SK-N-SH (cell line): ENCODE results near the gene PLAAT4. TPM values are rescaled to one million over a fixed set of nuclear protein-coding genes. Genes with fewer than 3 reads are reported as not detected.

Experiments used
- CTCF ChIA-PET: fragments of 300-600, 350-600 bp; formaldehyde crosslinking; extraction: SDS; loops from one replicate; lab custom pipeline; 2021; lab: Yijun Ruan, JAX
- POLR2A ChIA-PET: fragments of 350-600 bp; sonication (Branson Sonifier 250); formaldehyde crosslinking; extraction: SDS; loops from one replicate; lab custom pipeline; 2020; ENCODE audit warnings: antibody characterized with exemption, inconsistent platforms; lab: Yijun Ruan, JAX
- DNase-seq: peaks from one replicate; pipeline ENCODE4 v3.0.0; 2012
- H2AFZ ChIP-seq: fragments of 200-600 bp; sonication (generic); 2 replicates; pipeline ENCODE4 v1.8.1; 2016; ENCODE audit warnings: antibody characterized with exemption, mild to moderate bottlenecking, low read depth
- H3F3A ChIP-seq: fragments of 200-600 bp; sonication (generic); replicated peaks from 2 replicates; pipeline ENCODE3; 2016; ENCODE audit warnings: antibody characterized with exemption, mild to moderate bottlenecking; ENCODE audit not compliant: insufficient read depth
- H3K27ac ChIP-seq, 2 experiments: fragments of 200-500 bp in 1 of 2; fragments of 200-600 bp in 1 of 2; sonication (Bioruptor generic) in 1 of 2; sonication (generic), shearing (Covaris generic) in 1 of 2; 2 replicates each; pipeline versions ENCODE4 v1.5.1 to v1.6.1; 2014 to 2016; ENCODE audit warnings: low read depth in 2 of 2, inconsistent platforms in 1 of 2, low read length in 1 of 2, mild to moderate bottlenecking in 1 of 2, mixed read lengths in 1 of 2
- H3K27me3 ChIP-seq: fragments of 200-600 bp; sonication (generic), shearing (Covaris generic); 2 replicates; pipeline ENCODE4 v1.6.1; 2016; ENCODE audit warnings: mixed run types; ENCODE audit not compliant: insufficient read depth
- H3K36me3 ChIP-seq, 2 experiments: fragments of 200-500 bp in 1 of 2; fragments of 200-600 bp in 1 of 2; sonication (Bioruptor generic) in 1 of 2; sonication (generic) in 1 of 2; replicated peaks in 1 of 2; 2 replicates each; pipeline versions ENCODE3 to v1.5.1; 2014 to 2016; ENCODE audit warnings: low read length in 1 of 2, mild to moderate bottlenecking in 1 of 2; ENCODE audit not compliant: insufficient read depth in 2 of 2, control insufficient read depth in 1 of 2
- H3K4me1 ChIP-seq, 2 experiments: fragments of 200-500 bp in 1 of 2; fragments of 200-600 bp in 1 of 2; sonication (Bioruptor generic) in 1 of 2; sonication (generic), shearing (Covaris generic) in 1 of 2; 2 replicates each; pipeline versions ENCODE4 v1.5.1 to v1.6.1; 2014 to 2016; ENCODE audit warnings: low read depth in 1 of 2, low read length in 1 of 2, mixed run types in 1 of 2; ENCODE audit not compliant: insufficient read depth in 2 of 2, control insufficient read depth in 1 of 2
- H3K4me2 ChIP-seq: fragments of 200-600 bp; sonication (generic), shearing (Covaris generic); 2 replicates; pipeline ENCODE4 v1.6.1; 2017; ENCODE audit warnings: mixed run types
- H3K4me3 ChIP-seq, 2 experiments: fragments of 200-500 bp in 1 of 2; fragments of 200-600 bp in 1 of 2; sonication (Bioruptor generic) in 1 of 2; sonication (generic), shearing (Covaris generic) in 1 of 2; 2 replicates each; pipeline versions ENCODE4 v1.5.1 to v1.8.1; 2014 to 2016; ENCODE audit warnings: low read depth in 2 of 2, inconsistent platforms in 1 of 2, low read length in 1 of 2, mild to moderate bottlenecking in 1 of 2, mixed read lengths in 1 of 2, moderate library complexity in 1 of 2
- H3K79me2 ChIP-seq: fragments of 200-600 bp; sonication (generic); 2 replicates; pipeline ENCODE4 v1.8.1; 2017; ENCODE audit warnings: mild to moderate bottlenecking; ENCODE audit not compliant: insufficient read depth
- H3K9ac ChIP-seq: fragments of 200-600 bp; sonication (generic); 2 replicates; pipeline ENCODE4 v1.6.1; 2017; ENCODE audit warnings: mixed run types
- H3K9me2 ChIP-seq: fragments of 200-600 bp; sonication (generic); 2 replicates; pipeline ENCODE4 v1.6.1; 2017; ENCODE audit warnings: mixed run types
- H3K9me3 ChIP-seq: fragments of 200-600 bp; sonication (generic); 2 replicates; pipeline ENCODE4 v1.6.1; 2017; ENCODE audit warnings: mixed run types, mild to moderate bottlenecking, moderate library complexity
- H4K20me1 ChIP-seq: fragments of 200-600 bp; sonication (generic); 2 replicates; pipeline ENCODE4 v1.6.1; 2017; ENCODE audit warnings: mild to moderate bottlenecking, mixed run types; ENCODE audit not compliant: insufficient read depth
- CHD2 ChIP-seq: fragments of 150-350 bp; IDR thresholded peaks from 2 replicates; pipeline ENCODE4 v1.6.1; 2018; ENCODE audit warnings: low read length; ENCODE audit not compliant: partially characterized antibody
- EZH2phosphoT487 ChIP-seq: fragments of 200-600 bp; sonication (generic); IDR thresholded peaks from 2 replicates; pipeline ENCODE4 v1.6.1; 2017; ENCODE audit warnings: low read depth, mixed run types, mild to moderate bottlenecking, antibody characterized with exemption, moderate library complexity, borderline replicate concordance
- FOXJ3 ChIP-seq: sonication (generic); formaldehyde crosslinking; IDR thresholded peaks from 2 replicates; pipeline ENCODE4 v1.5.1; 2020; ENCODE audit warnings: mild to moderate bottlenecking, missing genetic modification reagents
- JUND ChIP-seq: IDR thresholded peaks from 2 replicates; pipeline ENCODE4 v1.4.0; 2012
- POLR2AphosphoS5 ChIP-seq: IDR thresholded peaks from 2 replicates; pipeline ENCODE4 v1.6.1; 2012; ENCODE audit warnings: low read depth, low read length
- RCOR1 ChIP-seq: fragments of 150-350 bp; IDR thresholded peaks from 2 replicates; pipeline ENCODE4 v1.6.1; 2017; ENCODE audit warnings: antibody characterized with exemption, low read length
- RXRA ChIP-seq: IDR thresholded peaks from 2 replicates; pipeline ENCODE4 v1.4.0; 2012; ENCODE audit warnings: low read depth, mild to moderate bottlenecking, borderline replicate concordance
- SIN3A ChIP-seq: IDR thresholded peaks from 2 replicates; pipeline ENCODE4 v1.6.1; 2012; ENCODE audit warnings: low read depth, mild to moderate bottlenecking, low read length, moderate library complexity, borderline replicate concordance
- SMC3 ChIP-seq: IDR thresholded peaks from 2 replicates; pipeline ENCODE4 v1.6.1; 2012; ENCODE audit warnings: low read depth, low read length, improper control_type of control experiment
- TCF12 ChIP-seq: IDR thresholded peaks from 2 replicates; pipeline ENCODE4 v1.4.0; 2012
- TEAD4 ChIP-seq: IDR thresholded peaks from 2 replicates; pipeline ENCODE4 v1.4.0; 2012; ENCODE audit warnings: mild to moderate bottlenecking, borderline replicate concordance; ENCODE audit not compliant: insufficient read depth
- YY1 ChIP-seq: IDR thresholded peaks from 2 replicates; pipeline ENCODE4 v1.4.0; 2012; ENCODE audit warnings: low read depth, mild to moderate bottlenecking
- WGBS: methylation state at CpG from one replicate; pipeline ENCODE4 v1.1.6; 2017; ENCODE audit warnings: low lambda C conversion rate; 5-methylcytosine and 5-hydroxymethylcytosine counted together
- polyA plus RNA-seq, 3 experiments: library from polyadenylated mRNA; depleted of rRNA; stranded (reverse); fragments of >200 nt; gene quantifications; 2 replicates each; pipeline ENCODE4 v1.2.3, GENCODE V29; 2012
- TF ChIP-seq, protein P1 (sequence below): IDR thresholded peaks from 2 replicates; pipeline ENCODE4 v1.4.0; 2012; ENCODE audit warnings: low read depth, borderline replicate concordance
- TF ChIP-seq, protein P2 (sequence below): fragments of 150-350 bp; IDR thresholded peaks from 2 replicates; pipeline ENCODE4 v1.6.1; 2017; ENCODE audit warnings: antibody characterized with exemption, low read length, low read depth, borderline replicate concordance
- TF ChIP-seq, protein P3 (sequence below): IDR thresholded peaks from 2 replicates; pipeline ENCODE4 v1.4.0; 2012; ENCODE audit warnings: low read depth, borderline replicate concordance
- TF ChIP-seq, protein P4 (sequence below): IDR thresholded peaks from 2 replicates; pipeline ENCODE4 v1.6.1; 2012; ENCODE audit warnings: mild to moderate bottlenecking, low read depth, low read length, moderate library complexity

Gene PLAAT4
- polyA plus RNA-seq, 1 of the 3 experiments (the other 2 are of a cell fraction), result 5.6 TPM

DNA sequence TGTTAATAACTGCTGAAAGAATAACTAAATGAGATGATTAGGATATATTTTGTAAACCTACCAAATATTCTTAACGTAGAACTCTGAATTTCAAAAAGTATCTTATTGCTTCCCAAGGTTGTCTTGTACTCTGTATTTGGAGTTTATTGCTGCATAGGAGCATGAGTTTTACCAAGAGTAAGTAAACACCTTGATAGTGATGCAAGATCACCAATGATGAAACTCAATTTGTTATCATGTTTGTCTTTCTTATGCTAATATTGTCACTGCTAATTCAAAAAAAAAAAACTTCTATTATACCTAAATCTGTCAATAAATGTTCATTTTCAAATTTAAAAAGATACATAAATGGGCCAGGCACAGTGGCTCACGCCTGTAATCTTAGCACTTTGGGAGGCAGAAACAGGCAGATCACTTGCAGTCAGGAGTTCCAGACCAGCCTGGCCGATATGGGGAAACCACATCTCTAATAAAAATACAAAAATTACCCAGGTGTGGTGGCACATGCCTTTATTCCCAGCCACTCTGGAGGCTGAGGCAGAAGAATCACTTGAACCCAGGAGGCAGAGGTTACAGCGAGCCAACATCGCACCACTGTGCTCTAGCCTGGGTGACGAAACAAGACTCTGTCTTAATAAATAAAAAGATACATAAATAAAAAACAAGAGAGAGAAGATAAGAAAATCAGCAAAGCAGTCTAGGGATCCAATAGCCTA, 50.0 kb downstream of the PLAAT4 start:
- Histone ChIP-seq H3K9me3 (no peaks in the 10 kb centered on the region), H3K9me2 (no peaks in the 10 kb centered on the region), H3K4me2 (no peak overlapping the region), H3K4me3 (no peak overlapping the region), H3K79me2 (no peaks in the 10 kb centered on the region), H3F3A (no peaks in the 10 kb centered on the region), H3K27me3 (no peaks in the 10 kb centered on the region), H3K4me1 (no peaks in the 10 kb centered on the region), H3K9ac (no peak overlapping the region), H4K20me1 (no peaks in the 10 kb centered on the region), H3K27ac (no peak overlapping the region), H2AFZ (no peak overlapping the region), H3K36me3 (peaks cover 7 to 11% of the 10 kb centered on the region in 2 experiments)
- ChIA-PET CTCF (interaction anchor here (0.6 kb wide), 1 partner anchor 1219 kb away, joined by 3 read pairs; no protein-coding TSS in a partner anchor), POLR2A (no interaction called here)
- no peak for DNase-seq
- no peak for TF ChIP-seq EZH2phosphoT487
- TF ChIP-seq, protein P1, sequence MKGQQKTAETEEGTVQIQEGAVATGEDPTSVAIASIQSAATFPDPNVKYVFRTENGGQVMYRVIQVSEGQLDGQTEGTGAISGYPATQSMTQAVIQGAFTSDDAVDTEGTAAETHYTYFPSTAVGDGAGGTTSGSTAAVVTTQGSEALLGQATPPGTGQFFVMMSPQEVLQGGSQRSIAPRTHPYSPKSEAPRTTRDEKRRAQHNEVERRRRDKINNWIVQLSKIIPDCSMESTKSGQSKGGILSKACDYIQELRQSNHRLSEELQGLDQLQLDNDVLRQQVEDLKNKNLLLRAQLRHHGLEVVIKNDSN, result no peak
- no peak for TF ChIP-seq SIN3A
- no peak for TF ChIP-seq YY1
- TF ChIP-seq POLR2AphosphoS5, result no peak
- TF ChIP-seq, protein P2, sequence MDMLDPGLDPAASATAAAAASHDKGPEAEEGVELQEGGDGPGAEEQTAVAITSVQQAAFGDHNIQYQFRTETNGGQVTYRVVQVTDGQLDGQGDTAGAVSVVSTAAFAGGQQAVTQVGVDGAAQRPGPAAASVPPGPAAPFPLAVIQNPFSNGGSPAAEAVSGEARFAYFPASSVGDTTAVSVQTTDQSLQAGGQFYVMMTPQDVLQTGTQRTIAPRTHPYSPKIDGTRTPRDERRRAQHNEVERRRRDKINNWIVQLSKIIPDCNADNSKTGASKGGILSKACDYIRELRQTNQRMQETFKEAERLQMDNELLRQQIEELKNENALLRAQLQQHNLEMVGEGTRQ, result no peak
- TF ChIP-seq, protein P3, sequence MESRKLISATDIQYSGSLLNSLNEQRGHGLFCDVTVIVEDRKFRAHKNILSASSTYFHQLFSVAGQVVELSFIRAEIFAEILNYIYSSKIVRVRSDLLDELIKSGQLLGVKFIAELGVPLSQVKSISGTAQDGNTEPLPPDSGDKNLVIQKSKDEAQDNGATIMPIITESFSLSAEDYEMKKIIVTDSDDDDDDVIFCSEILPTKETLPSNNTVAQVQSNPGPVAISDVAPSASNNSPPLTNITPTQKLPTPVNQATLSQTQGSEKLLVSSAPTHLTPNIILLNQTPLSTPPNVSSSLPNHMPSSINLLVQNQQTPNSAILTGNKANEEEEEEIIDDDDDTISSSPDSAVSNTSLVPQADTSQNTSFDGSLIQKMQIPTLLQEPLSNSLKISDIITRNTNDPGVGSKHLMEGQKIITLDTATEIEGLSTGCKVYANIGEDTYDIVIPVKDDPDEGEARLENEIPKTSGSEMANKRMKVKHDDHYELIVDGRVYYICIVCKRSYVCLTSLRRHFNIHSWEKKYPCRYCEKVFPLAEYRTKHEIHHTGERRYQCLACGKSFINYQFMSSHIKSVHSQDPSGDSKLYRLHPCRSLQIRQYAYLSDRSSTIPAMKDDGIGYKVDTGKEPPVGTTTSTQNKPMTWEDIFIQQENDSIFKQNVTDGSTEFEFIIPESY, result no peak
- no peak for TF ChIP-seq RCOR1
- TF ChIP-seq CHD2, result no peak
- TF ChIP-seq TEAD4, result no peak
- no peak for TF ChIP-seq JUND
- TF ChIP-seq RXRA, result no peak
- TF ChIP-seq SMC3, result no peak
- TF ChIP-seq, protein P4, sequence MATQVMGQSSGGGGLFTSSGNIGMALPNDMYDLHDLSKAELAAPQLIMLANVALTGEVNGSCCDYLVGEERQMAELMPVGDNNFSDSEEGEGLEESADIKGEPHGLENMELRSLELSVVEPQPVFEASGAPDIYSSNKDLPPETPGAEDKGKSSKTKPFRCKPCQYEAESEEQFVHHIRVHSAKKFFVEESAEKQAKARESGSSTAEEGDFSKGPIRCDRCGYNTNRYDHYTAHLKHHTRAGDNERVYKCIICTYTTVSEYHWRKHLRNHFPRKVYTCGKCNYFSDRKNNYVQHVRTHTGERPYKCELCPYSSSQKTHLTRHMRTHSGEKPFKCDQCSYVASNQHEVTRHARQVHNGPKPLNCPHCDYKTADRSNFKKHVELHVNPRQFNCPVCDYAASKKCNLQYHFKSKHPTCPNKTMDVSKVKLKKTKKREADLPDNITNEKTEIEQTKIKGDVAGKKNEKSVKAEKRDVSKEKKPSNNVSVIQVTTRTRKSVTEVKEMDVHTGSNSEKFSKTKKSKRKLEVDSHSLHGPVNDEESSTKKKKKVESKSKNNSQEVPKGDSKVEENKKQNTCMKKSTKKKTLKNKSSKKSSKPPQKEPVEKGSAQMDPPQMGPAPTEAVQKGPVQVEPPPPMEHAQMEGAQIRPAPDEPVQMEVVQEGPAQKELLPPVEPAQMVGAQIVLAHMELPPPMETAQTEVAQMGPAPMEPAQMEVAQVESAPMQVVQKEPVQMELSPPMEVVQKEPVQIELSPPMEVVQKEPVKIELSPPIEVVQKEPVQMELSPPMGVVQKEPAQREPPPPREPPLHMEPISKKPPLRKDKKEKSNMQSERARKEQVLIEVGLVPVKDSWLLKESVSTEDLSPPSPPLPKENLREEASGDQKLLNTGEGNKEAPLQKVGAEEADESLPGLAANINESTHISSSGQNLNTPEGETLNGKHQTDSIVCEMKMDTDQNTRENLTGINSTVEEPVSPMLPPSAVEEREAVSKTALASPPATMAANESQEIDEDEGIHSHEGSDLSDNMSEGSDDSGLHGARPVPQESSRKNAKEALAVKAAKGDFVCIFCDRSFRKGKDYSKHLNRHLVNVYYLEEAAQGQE, result no peak
- no peak for TF ChIP-seq TCF12
- TF ChIP-seq FOXJ3, result no peak
- WGBS, result 95% methylated on average over 6 of the region's 6 CpGs
